Cardiac fibroblast (primary cell): Measurements from ENCODE around the gene TMEM63A.
"Not testable (repeated sequence)": the region's sequence is repeated elsewhere in the genome, so short reads cannot be mapped to it uniquely, and the experiment has no call there.

Experiments used
- DNase-seq, 2 donors: peaks; one replicate each; pipeline versions ENCODE4 v3.0.0 to v3.0.0-alpha.2; 2010; ENCODE audit warnings: low read depth in 2 of 2
- H3K4me3 ChIP-seq, 2 donors: replicated peaks in 1 of 2; 1 replicate in 1 of 2; 2 replicates in 1 of 2; pipeline ENCODE4 v1.5.1; 2011; ENCODE audit warnings: low read depth in 2 of 2, low read length in 2 of 2, mild to moderate bottlenecking in 2 of 2, moderate library complexity in 1 of 2
- TF ChIP-seq, protein P1 (sequence below): IDR thresholded peaks from one replicate; pipeline ENCODE4 v1.5.1; 2011; ENCODE audit warnings: low read depth, mild to moderate bottlenecking, low read length, inconsistent platforms

TMEM63A gene

DNA sequence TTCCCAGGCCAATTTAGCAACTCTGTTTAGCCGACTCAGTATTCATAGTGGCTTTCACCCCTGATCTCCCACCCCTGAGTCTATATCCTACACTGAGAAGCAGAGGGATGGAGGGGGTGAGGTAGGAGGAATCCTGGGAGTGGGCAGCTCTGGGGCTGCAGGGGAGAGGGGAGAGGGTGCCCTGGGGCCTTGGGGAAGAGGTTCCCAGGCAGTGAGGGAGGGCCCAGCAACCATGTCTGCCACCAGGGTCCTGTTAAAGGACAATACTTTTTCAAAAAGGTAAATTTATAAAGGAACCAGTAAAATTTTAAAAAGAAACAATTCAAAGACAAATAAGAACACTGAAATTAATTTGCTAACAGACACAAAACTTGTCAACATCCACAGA is 42.0 kb downstream of the TMEM63A start:
- TF ChIP-seq, protein P1, sequence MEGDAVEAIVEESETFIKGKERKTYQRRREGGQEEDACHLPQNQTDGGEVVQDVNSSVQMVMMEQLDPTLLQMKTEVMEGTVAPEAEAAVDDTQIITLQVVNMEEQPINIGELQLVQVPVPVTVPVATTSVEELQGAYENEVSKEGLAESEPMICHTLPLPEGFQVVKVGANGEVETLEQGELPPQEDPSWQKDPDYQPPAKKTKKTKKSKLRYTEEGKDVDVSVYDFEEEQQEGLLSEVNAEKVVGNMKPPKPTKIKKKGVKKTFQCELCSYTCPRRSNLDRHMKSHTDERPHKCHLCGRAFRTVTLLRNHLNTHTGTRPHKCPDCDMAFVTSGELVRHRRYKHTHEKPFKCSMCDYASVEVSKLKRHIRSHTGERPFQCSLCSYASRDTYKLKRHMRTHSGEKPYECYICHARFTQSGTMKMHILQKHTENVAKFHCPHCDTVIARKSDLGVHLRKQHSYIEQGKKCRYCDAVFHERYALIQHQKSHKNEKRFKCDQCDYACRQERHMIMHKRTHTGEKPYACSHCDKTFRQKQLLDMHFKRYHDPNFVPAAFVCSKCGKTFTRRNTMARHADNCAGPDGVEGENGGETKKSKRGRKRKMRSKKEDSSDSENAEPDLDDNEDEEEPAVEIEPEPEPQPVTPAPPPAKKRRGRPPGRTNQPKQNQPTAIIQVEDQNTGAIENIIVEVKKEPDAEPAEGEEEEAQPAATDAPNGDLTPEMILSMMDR: no peak
- H3K4me3 ChIP-seq: no peak overlapping the region
- DNase-seq: no peak

DNA sequence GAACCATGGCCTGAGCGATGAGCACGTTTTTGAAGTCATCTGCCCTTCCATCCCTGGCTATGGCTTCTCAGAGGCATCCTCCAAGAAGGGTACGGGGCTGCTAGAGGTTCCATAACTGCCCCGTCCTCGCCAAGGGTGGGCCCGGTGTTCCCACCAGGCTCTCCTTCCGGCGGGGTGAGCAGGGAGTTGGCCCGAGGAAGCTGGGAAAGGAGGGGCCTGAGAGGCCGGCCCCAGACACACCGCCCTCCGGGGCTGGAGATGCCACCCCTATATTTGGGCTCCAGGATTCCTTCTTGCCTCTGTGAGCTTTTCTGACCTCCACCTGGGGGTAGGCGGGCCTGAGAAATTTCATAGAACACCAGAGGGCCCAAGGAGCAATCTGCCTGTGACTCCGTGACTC is 43.4 kb downstream of the TMEM63A start:
- DNase-seq: no peak
- TF ChIP-seq, protein P1: no peak
- no peak overlapping the region for H3K4me3 ChIP-seq

DNA sequence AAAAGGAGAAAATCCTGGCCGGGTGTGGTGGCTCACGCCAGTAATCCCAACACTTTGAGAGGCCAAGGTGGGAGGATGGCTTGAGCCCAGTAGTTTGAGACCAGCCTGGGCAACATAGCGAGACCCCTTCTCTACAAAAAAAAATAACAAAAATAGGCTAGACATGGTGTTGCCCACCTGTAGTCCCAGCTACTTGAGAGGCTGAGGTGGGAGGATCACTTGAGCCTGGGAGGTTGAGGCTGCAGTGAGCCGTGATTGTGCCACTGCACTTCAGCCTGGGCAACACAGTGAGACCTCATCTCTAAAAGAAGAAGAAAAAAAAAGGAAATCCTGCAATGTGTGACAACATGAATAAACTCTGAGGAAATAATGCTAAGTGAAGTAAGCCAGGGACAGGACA is 45.9 kb downstream of the TMEM63A start:
- H3K4me3 ChIP-seq, DNase-seq: not testable (repeated sequence)

GRCh38 chr1:225835856-225836255 is 46.3 kb downstream of the TMEM63A start:
- TF ChIP-seq, protein P1: no peak
- peak; percentile 71 to 87 for DNase-seq
- H3K4me3 ChIP-seq: no peak overlapping the region

DNA sequence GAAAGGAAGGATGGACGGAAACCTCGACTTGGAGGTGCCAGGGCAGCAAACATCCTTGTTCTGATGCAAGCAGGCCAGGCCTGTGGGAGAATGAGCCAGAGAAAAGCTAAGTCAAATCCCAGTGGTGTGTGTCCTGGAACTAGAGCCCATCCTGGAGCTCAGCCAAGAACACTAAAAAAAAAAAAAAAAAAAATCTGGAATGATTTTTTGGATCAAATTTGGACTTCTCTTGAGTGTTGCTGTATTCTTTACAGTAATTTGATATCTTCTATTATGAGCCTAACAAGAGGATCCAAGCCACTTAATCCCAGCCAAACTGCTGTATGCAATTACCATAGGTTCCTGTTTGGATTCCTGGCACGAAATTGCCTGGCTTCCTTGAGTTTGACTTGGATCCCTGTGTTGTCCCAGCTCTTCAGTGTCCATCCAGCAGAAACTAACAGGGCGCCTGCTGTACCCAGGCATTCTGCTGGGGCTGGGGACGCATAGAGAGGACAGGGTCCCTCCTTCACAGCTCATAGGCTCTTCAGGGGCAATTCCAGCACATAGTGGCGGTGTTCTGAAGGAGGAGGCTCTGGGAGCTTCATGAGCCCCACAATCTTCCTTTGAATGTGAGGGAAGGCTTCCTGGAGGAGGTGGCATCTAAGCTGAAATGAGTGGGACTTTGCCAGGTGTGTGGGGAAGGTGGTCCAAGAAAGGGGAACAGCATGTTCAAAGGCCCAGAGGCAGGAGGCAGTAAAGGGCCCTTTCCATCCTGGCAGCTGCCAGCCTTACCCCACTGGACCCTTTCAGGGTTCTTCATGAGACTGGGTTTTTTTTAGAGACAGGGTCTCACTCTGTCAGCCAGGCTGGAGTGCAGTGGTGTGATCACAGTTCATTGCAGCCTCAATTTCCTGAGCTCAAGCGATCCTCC is 47.5 kb downstream of the TMEM63A start:
- DNase-seq: peak; percentile 52 to 97
- TF ChIP-seq, protein P1: no peak
- H3K4me3 ChIP-seq: no peak overlapping the region

GRCh38 chr1:225830841-225831240 is 51.3 kb downstream of the TMEM63A start:
- H3K4me3 ChIP-seq: no peak overlapping the region
- no peak for DNase-seq
- TF ChIP-seq, protein P1: no peak

- DNase-seq: no peak
- TF ChIP-seq, protein P1: no peak
- H3K4me3 ChIP-seq: no peak overlapping the region
Observed at GRCh38 chr1:225828706-225829345, 53.4 kb downstream of the TMEM63A start.
